Activated T-cell treated with anti-CD3 and anti-CD28 coated beads for 4 hours (primary cell): ENCODE data around the gene FXYD2.
"Not testable (repeated sequence)": the region's sequence is repeated elsewhere in the genome, so short reads cannot be mapped to it uniquely, and the experiment has no call there.

Experiments
- DNase-seq: peaks from one replicate; pipeline ENCODE4 v3.0.0-alpha.2; 2020

Gene FXYD2

DNA sequence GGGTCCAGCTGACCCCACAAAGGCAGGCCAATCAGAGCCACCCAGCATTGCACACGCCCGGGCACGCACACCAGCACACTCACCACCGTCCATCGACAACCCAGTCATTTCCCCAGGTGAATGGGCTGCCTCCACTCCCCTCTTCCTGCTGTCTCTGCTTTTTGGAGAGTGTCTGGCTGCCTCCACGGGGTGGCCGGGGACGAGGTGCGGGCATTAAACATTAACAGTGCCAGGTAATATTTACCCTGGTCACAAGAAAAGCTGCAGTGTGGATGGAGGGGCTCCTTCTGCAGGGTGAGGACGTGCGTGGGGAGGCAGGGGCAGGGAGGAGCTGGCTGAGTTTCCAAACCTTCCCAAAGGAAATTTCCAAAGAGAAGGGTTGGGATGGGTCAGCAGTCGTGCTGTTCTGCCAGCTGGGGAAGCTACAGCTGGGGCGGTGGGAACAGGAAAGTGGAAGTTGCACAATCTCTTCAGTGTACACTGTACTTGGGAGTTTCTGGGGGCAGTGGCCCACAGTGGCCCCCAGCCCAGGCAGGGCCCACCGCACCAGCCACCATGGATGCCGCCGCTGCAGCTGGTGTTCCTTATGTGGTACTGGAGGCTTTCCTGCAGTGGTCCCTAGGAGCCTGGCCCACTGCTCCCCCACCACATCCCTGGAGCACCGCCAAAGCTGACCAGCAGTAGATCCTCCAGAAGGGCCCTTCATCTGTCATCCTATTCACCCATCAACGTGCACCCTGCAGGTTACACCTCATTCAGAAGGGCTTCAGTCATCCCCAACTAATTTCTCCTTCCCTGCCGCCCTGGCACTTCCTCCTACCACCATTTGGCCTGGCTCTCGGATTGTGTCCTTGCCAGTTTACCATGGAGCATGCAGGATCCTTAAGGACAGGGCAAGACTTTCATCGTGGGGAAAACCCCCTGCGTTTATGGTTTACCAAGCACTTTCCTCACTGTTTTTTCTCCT lies at the start of gene FXYD2:
Gene FXYD2, minus strand, starts transcription at position 174 of the 967 bp plus-strand sequence. Its CDS starts 66 bp downstream, at position 108.
- DNase-seq = no peak

DNA sequence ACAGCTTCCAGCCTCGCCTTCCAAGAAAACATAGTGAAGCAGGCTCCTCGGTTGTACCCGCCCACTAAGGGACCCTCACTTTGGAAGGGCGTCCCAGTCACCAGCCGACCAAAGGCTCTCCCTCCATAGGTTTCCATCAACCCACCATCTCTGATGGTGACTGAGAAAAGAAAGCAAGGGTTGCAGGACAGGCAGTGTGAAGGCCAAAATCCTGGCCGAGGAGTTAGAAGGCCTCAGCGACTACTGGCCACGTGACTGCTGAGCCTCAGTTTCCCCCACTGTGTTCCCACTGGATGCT lies 49.2 kb upstream of the FXYD2 start:
- no peak for DNase-seq

DNA sequence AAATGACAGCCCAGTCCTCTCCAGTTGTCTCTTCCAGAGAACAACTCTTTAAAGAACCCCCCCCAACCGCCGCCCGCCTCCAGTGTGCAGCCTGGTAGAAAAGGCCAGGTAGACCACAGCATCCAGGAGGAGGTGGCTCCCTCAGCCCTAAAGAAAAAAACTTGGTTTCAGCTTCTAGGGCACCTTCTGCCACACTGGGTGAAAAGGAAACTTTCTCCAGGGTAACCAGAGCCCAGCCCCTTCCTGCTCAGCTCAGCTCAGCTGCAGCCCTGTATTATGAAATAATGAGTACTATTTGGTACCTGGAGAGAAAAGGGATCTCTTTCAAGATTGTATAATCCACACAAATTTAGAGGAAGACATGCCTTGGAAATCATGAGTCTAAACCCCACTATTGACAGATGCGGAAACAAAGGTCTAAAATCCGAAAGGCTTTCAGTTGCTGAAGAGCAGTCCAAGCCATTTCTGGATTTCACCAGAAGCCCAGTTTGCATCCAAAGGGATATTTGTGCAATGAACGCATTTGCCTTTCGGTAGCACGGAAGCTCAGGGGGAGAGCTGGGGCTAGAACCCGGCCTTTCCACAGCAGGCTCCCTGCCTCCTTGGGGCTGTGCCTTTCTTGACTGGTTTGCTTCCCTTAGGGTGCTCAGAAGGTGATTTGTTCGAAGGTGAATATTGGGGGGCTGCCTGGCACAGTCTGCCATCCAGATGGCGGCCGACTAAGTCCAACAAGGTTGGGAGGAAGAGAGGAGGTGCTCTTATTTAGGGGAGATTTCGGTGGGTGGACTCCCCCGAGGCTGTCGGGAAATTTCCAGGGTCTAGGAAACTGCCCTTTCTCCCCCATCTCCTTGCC lies 48.7 kb upstream of the FXYD2 start:
- no peak for DNase-seq

DNA sequence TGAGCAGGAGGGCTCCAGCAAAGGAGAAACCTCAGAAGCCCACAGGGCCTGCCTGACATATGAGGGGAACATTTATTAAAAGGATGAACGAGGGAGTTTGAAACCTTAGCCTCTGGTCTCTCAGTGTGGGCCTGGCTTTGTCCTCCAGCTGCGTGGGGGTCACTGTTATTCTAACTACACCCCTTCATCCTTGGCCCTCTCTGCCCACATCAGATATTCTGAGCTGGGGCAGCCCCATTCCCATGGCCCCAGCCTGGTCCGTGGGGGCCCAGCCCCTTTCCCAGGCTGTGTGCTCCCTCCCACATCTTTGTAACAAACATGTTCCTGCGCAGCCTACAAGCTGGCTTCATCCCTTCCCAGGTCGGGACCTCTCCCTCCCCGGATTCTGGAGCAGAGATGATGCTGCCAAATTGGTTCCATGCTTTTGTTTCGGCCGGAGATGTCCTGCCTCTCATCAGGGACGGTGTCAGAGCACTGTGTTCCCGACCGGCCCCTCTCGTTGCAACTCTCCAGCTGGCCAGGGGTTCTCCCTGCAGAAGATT lies 47.9 kb upstream of the FXYD2 start:
- no peak for DNase-seq

DNA sequence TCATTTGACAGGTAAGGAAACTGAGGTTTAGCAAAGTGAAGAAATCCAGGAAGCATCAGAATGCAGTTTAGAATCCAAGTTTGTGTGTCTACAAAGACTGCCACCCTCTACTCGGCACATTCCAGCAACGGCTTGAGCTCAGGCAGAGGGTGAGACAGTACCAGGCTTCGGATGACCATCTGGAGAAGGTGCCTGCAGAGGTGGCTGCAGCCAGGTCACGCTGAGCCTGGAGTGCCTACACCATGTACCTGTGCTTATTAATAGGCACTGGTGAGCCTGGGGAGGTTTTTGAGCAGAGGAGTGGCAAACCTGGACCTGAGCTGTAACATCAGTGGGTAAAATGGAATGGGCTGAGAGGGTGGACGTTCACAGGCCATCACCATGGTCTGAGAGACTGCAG lies 47.2 kb upstream of the FXYD2 start:
- no peak for DNase-seq

DNA sequence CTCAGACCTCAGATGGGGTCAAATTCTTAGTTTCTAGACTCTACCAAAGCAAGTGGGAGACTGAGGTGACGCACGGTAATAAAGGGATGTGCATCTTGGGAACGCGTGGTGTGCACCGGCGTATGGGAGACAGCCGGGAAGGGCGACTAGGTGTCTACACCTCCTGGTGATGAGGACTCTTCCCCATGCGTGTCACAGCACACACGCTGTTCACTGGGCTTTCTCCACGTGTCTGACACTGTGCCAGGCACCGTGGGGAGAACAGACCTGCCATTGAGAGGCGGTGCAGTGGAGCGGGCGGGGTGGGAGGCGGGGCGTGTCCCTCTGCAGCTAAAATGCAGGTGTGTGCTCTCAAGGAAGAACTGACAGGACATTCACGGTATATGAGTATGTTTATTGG lies 46.6 kb upstream of the FXYD2 start:
- no peak for DNase-seq

DNA sequence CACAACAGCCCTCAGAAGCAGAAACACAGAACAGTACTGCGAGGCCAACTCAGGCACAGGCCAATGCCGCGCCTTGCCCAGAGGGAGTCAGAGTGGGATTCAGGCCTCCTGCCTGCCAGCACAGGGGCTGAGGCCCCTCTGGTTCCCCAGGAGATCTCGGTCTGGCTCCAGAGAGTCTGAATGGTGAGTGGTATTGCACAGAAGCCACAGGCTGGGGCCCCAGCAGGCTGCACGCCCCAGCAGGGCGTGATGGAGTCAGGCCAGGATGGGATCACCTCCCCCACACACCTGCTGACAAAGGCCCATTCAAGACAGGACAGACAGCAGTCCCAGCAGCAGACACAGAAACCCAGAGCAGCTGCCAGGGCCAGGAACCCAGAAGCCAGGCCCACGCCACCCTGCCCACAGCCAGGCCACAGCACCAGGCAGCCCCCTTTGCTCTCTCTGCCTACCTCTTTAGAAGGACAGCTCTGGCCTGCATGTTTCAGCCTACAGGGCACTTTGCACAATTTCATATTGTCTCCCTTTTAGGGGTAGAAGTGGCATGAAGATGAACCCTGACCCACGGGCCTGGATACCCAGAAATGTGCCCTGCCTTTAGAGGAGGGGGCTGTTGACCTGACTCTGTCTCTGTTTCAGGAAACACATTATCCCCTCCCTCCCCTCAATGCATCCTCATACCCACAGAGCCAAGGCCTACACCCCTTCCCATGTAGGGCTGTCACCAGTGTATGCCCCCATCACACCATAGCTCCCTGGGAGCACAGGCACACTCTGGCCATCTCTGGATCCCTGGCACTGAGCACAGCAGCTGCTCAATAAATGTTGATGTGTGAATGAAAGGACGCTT lies 45.8 kb upstream of the FXYD2 start:
- DNase-seq = no peak

DNA sequence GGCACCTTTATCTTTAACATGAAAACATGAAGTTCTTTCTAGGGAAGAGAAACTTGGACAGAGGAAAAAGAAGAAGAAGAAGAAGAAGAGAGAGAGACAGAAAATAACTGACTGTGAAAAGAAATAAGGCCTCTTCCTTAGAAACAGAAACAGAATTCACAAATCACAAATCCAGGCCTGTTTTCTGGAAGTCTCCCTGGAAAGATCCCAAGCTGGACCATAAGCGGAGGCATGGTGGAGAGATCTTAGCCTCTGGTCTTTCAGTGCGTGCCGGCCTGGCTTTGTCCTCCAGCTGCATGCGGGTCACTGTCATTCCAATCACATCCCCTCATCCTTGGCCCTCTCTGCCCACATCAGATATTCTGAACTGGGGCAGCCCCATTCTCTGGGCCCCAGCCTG lies 45.1 kb upstream of the FXYD2 start:
- DNase-seq = no peak

DNA sequence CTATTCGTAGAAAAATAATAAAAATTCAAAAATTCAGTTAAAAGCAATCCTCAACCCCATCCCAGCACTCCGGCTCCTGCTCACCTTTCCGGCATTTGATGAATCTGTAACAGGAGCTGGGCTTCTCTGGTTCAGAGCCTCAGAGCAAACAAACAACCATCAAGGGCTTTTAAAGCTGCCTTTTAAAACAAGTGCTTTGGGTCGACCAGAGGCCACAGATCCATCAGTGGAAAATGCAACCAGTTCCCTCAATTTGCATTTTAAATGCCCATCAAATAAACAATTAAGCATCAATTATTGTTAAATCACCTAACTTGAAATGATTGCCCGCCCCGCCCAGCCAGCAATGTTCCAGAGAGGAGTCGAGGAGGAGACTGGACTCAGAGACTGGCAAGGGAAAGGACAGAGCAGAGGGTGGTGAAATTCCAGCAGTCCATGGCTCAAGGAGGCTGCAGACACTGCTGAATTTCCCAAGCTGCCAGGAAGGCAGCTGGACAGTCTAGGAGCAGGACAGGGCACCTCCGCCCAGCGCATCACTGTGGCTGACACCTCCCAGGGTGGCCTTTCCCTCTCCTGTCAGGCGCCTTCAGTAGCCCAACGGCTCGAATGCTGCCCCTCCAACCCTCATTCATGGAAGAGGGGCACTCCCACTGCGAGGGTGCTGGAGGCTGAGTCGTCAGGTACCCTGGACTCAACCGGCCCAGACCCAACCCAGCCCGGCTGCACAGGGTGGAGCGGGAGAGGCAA lies 44.4 kb upstream of the FXYD2 start:
- DNase-seq = no peak

DNA sequence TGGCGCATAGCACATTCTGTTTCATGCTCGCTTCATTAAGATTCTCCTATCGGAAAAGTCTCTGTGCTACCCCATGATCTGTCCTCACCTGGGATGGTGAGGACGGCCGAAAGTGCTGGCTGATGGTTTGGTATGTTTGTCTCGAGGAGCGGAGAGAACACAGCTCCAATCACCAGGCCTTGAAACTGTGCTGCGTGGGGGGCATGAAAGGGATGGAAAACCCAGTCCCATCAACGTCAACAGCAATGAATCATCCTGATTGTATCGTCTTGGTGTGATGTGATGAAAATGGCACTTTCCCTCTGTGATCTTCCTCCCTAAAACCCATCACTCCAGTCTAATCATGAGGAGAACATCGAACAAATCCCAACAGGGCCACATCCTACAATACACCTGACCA lies 43.5 kb upstream of the FXYD2 start:
- no peak for DNase-seq

DNA sequence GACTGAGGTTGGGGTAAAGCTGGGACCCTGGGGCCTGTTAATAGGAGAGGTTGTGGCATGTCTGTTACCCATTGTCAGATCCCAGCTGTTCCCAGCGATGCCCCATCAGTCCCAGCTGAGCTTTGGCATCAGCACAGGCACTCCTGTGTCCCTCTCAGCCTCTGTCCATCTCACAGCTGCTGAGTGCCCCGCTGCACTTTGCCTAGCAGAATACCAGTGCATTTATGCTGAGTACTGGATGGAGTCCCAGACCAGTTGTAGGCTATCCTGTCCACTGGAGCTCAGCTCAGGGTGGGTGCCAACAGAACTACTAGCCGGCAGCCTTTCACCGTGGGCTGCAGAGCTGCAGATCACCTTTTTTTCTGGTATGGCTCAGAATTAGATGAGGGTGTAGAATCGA lies 42.0 kb upstream of the FXYD2 start:
- no peak for DNase-seq

DNA sequence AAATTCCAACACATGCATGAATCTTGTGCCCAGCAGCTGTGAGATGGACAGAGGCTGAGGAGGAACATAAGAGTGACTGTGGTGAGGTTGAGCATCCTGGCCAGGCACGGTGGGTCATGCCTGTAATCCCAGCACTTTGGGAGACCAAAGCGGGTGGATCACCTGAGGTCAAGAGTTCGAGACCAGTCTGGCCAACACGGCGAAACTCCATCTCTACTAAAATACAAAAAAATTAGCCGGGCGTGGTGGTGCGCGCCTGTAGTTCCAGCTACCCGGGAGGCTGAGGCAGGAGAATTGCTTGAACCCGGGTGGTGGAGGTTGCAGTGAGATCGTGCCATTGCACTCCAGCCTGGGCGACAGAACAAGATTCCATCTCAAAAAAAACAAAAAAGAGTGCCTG lies 41.0 kb upstream of the FXYD2 start:
- not testable (repeated sequence) for DNase-seq

DNA sequence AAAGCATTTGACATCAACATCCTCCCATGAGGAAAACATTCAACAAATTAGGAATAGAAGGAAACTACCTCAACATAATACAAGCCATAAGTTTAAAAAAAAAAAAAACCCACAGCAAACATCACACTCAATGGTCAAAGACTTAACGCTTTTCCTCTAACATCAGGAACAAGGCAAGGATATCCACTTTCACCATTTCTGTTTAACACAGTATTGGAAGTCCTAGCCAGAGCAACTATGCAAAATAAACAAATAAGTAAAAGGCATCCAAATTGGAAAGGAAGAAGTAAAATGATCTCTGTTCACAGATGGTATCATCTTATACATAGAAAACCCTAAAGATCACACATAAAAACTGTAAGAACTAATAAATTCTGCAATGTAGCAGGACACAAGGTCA lies 38.8 kb upstream of the FXYD2 start:
- no peak for DNase-seq

DNA sequence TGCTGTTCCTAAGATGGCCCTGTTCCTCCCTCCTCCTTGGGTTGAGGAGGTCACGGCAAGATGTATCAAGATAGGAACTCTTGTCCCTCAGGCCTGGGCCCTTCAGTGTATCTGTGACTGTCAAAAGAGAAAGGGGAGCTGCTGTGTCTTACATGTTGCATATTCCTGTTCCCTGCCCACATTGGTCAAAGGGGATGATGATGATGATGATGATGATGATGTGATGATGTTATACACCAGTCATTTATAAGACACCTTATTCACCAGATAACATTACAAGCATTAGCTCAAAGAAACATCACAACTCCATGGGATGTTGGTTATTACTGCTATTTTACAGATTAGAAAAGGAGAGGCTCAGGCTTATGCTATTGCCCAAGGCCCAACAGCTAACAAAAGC lies 38.2 kb upstream of the FXYD2 start:
- no peak for DNase-seq

DNA sequence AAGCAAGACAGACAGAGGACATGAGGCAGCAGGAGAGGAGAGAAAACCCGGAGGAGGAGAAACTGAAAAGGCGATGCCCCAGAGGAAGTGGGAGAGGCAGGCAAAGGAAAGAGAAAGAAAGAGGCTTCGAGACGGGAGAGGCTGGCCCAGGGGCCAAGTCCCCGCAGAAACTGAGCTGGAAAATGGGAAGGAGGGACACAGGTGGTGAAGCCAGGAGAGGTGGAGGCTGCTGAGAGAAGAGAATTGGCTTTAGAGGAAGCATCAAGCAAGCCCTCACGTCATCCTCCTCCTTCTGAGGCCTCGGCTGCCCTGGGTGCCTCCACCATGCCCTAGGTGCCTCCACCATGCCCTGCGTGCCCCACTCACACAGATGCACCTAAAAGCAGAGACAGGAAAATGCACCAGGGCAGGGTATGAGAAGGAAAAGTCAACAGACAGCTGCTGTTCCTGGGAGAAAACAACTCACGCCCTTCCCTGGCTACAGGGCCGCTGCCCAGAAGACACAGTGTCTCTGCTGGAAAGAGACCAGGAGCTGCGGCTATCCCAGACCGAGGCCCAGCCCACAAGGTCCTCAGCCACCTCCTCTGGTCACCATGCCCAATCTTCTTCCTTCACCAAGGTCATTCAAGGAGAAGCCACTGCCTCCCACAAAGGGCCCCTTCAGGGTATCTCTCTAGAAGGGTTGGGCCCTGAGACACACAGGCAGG lies 37.6 kb upstream of the FXYD2 start:
- no peak for DNase-seq

DNA sequence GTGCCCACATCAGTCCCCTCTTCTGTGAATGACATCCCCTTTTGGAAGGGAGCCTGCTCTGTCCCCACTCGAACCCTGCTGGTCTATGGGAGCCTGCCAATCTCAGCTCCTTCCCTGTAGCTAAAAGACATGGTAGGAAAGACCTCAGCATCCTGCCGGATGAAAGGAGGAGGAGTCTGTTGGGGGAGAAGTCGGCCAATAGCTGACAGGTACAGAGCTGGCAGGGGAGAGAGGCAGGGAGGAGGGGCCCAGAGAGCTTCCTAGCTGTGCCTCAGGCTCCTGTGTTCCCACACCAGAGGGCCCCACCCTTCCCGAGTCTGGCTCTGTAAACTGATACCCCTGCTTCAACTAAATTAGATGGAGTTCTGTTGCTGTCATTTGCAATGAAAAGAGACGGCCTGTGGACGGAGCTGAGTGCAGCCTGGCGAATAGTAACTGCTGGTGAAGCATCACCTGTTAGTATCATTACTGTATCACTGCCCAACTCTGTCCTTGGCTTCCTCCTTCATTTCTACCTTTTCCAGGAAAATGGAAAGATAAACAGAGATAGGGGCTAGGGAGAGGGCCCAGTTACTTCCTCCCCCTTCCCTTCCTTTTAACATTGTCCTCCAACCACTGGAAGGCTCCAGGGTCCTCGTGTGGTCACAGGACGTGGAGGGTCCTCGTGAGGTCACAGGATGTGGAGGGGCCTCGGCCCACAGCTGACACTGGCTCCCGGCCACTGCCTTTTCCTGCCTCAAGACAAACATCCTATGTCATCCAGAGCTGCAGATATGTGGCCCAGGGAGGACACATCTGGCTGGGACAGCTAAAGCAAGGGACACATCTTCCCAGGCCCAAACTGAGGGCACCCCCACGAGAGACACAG lies 36.8 kb upstream of the FXYD2 start:
- DNase-seq = no peak

DNA sequence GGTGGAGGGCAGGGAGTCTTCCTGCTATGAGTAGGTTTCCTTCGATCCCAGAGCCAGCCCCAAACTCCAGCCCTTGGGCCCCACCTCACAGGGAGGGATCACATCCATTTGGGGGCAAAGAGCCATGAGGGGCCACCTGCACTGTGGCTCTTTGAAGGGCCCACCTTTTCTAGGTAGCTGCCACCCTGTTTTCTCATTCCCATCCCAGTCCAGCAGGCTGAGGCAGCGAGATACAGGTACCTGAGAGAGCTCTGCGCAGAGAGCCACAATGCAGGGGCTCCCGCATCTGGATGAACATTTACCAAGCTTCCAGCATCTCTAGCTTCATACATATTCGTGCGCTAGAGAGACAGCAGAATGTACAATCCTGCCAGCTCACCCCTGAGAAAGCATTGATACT lies 35.6 kb upstream of the FXYD2 start:
- no peak for DNase-seq

DNA sequence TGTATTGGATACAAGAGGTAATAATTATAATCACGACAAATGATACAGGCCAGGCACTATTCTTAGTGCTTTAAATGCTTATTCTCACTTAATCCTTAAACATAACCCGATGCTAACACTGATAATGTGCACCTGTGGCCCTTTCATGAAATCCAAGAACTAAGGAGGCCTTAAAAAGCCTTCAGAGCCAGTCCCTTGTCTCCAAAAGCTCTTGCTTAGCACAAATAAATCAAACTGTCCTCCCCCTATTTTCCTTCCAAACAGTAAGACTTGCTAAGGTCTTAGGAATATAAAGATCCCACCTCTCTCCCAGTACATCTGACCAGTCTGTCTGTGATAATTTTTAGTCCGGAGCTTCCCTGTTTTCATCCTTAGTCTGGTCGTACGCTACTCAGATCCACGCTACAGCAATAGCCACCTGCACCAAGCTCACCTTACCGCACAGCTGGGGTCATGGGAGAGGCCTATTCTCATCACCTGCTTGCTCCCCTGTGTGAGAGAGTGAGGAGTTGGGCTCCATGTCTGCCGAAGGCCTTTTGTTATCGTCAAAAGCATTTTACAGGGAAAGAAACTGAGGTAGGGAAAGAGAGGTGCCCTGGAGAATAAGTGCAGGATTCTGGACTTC lies 35.1 kb upstream of the FXYD2 start:
- DNase-seq = no peak

DNA sequence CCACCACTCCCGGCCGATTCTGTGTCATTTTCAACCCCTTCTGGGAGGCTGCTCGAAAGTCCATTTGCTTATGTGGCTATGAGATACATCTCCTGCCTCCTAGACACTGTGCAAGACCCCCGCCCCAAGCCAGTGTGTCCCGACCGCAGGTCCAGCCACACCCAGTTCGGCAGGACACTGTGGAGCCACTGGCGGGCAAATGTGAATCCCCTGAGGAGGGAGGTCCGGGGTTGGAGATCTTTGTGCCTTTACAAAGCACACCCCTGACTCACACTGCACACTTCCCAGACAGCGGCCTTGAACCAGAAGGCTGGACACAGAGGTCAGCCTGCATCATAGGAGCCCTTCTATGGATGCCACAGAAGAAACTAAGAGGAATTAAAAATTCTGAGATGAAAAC lies 34.5 kb upstream of the FXYD2 start:
- no peak for DNase-seq
